CD4-positive, alpha-beta T cell treated with Interleukin-2 at 100 ng/mL for 4 hours (primary cell): Measurements from ENCODE around the gene C16orf95.
"Not testable (repeated sequence)": the region's sequence is repeated elsewhere in the genome, so short reads cannot be mapped to it uniquely, and the experiment has no call there.

Experiments used
- DNase-seq: peaks from one replicate; pipeline ENCODE4 v3.0.0-alpha.2; 2020; ENCODE audit warnings: low spot score

Gene C16orf95

GRCh38 chr16:87346517-87347060 is 29.4 kb upstream of the C16orf95 start:
- DNase-seq: no peak

GRCh38 chr16:87345726-87346424 is 28.7 kb upstream of the C16orf95 start:
- no peak for DNase-seq

- DNase-seq: peak; percentile 69
Measured at GRCh38 chr16:87344931-87345631, 27.9 kb upstream of the C16orf95 start.

GRCh38 chr16:87344165-87344930 is 27.2 kb upstream of the C16orf95 start:
- DNase-seq: no peak

- no peak for DNase-seq
Measured at GRCh38 chr16:87343753-87344050, 26.5 kb upstream of the C16orf95 start.

GRCh38 chr16:87342978-87343752 is 26.0 kb upstream of the C16orf95 start:
- DNase-seq: no peak

- DNase-seq: no peak
Measured at GRCh38 chr16:87342504-87342903, 25.3 kb upstream of the C16orf95 start.

GRCh38 chr16:87340198-87340597 is 23.0 kb upstream of the C16orf95 start:
- no peak for DNase-seq

GRCh38 chr16:87339724-87340105 is 22.5 kb upstream of the C16orf95 start:
- DNase-seq: not testable (repeated sequence)

- no peak for DNase-seq
Measured at GRCh38 chr16:87339086-87339723, 22.0 kb upstream of the C16orf95 start.

GRCh38 chr16:87338155-87338765 is 21.1 kb upstream of the C16orf95 start:
- no peak for DNase-seq

GRCh38 chr16:87337262-87337771 is 20.1 kb upstream of the C16orf95 start:
- no peak for DNase-seq

- DNase-seq: no peak
Measured at GRCh38 chr16:87336434-87337240, 19.4 kb upstream of the C16orf95 start.

- DNase-seq: no peak
Measured at GRCh38 chr16:87335625-87336433, 18.6 kb upstream of the C16orf95 start.

GRCh38 chr16:87334651-87335624 is 17.7 kb upstream of the C16orf95 start:
- DNase-seq: no peak

- DNase-seq: no peak
Measured at GRCh38 chr16:87333581-87334331, 16.6 kb upstream of the C16orf95 start.

- DNase-seq: no peak
Measured at GRCh38 chr16:87333101-87333500, 15.9 kb upstream of the C16orf95 start.
